ENCODE measurements around the gene TMCO4. TPM values are rescaled to one million over a fixed set of nuclear protein-coding genes. Genes with fewer than 3 reads are reported as not detected.
A peak's percentile ranks its signal among the peaks of the same experiment; 100 is the strongest.

The TMCO4 gene
- total RNA-seq, 1 donor from 2014 or later = 28.7 TPM

GRCh38 chr1:19737104-19737825 lies 62.5 kb downstream of the TMCO4 start:
- no peak for DNase-seq (ENCODE audit: extremely low spot score in 2 of 2)
- TF ChIP-seq POLR2A (IDR thresholded peaks at IDR 0.05) (no peak), CTCF (IDR thresholded peaks at IDR 0.05) (no peak), POLR2AphosphoS5 (IDR thresholded peaks at IDR 0.05; ENCODE audit: insufficient read depth in 1 of 2, low read depth in 1 of 2) (no peak)
- Histone ChIP-seq H3K9me3 (no peaks in the 10 kb centered on the region), H3K4me3 (no peak overlapping the region), H3K4me1 (peaks cover 12% of the 10 kb centered on the region), H3K27ac (no peak overlapping the region), H3K36me3 (peaks cover 0 to 16% of the 10 kb centered on the region in 2 donors), H3K27me3 (no peaks in the 10 kb centered on the region)
- intact Hi-C loops (cut with DNase I) = no loop called here

GRCh38 chr1:19735440-19736127 lies 64.1 kb downstream of the TMCO4 start:
- no peak overlapping the region for H3K4me3 ChIP-seq
- no peak for DNase-seq (ENCODE audit: extremely low spot score in 2 of 2)
- intact Hi-C loops (cut with DNase I) = no loop called here
- H3K9me3 ChIP-seq = no peaks in the 10 kb centered on the region
- H3K4me1 ChIP-seq = peaks cover 12% of the 10 kb centered on the region
- H3K27ac ChIP-seq = peak overlapping the region; percentile 53
- H3K27me3 ChIP-seq = no peaks in the 10 kb centered on the region
- peaks cover 0 to 16% of the 10 kb centered on the region in 2 donors for H3K36me3 ChIP-seq
- TF ChIP-seq CTCF (IDR thresholded peaks at IDR 0.05) (no peak), POLR2A (IDR thresholded peaks at IDR 0.05) (no peak), POLR2AphosphoS5 (IDR thresholded peaks at IDR 0.05; ENCODE audit: insufficient read depth in 1 of 2, low read depth in 1 of 2) (no peak)

GRCh38 chr1:19734472-19734999 lies 65.2 kb downstream of the TMCO4 start:
- peak overlapping the region; percentile 53 for H3K27ac ChIP-seq
- DNase-seq (ENCODE audit: extremely low spot score in 2 of 2) = no peak
- H3K36me3 ChIP-seq = peaks cover 0 to 16% of the 10 kb centered on the region in 2 donors

GRCh38 chr1:19734056-19734455 lies 65.7 kb downstream of the TMCO4 start:
- Histone ChIP-seq H3K9me3 (no peaks in the 10 kb centered on the region), H3K27me3 (no peaks in the 10 kb centered on the region), H3K4me1 (peaks cover 12% of the 10 kb centered on the region), H3K4me3 (no peak overlapping the region), H3K27ac (no peak overlapping the region), H3K36me3 (peaks cover 0 to 16% of the 10 kb centered on the region in 2 donors)
- intact Hi-C loops (cut with DNase I) = no loop called here
- TF ChIP-seq POLR2AphosphoS5 (IDR thresholded peaks at IDR 0.05; ENCODE audit: insufficient read depth in 1 of 2, low read depth in 1 of 2) = no peak
- no peak for TF ChIP-seq CTCF (IDR thresholded peaks at IDR 0.05)
- TF ChIP-seq POLR2A (IDR thresholded peaks at IDR 0.05) = no peak
- no peak for DNase-seq (ENCODE audit: extremely low spot score in 2 of 2)

More at GRCh38 chr1:19734472-19734999, 65.2 kb downstream of the TMCO4 start:
- Histone ChIP-seq H3K4me3 (no peak overlapping the region), H3K9me3 (no peaks in the 10 kb centered on the region), H3K27me3 (no peaks in the 10 kb centered on the region), H3K4me1 (peaks cover 12% of the 10 kb centered on the region)
- TF ChIP-seq POLR2A (IDR thresholded peaks at IDR 0.05) = no peak
- intact Hi-C loops (cut with DNase I) = no loop called here

- TF ChIP-seq POLR2A (IDR thresholded peaks at IDR 0.05) (no peak), POLR2AphosphoS5 (IDR thresholded peaks at IDR 0.05; ENCODE audit: insufficient read depth in 1 of 2, low read depth in 1 of 2) (no peak), CTCF (IDR thresholded peaks at IDR 0.05) (no peak)
- Histone ChIP-seq H3K9me3 (no peaks in the 10 kb centered on the region), H3K27me3 (no peaks in the 10 kb centered on the region), H3K4me3 (no peak overlapping the region), H3K4me1 (peaks cover 12% of the 10 kb centered on the region), H3K27ac (no peak overlapping the region), H3K36me3 (peaks cover 0 to 16% of the 10 kb centered on the region in 2 donors)
- no peak for DNase-seq (ENCODE audit: extremely low spot score in 2 of 2)
- intact Hi-C loops (cut with DNase I) = loop anchor here (2.0 kb wide), 1 partner anchor 47 kb away; no protein-coding TSS in a partner anchor
These were observed 66.1 kb downstream of the TMCO4 start for GRCh38 chr1:19733615-19734014.
